HG03442 (cell line): ENCODE measurements around the gene SMIM24.

Experiments used
- ATAC-seq: cut with Tn5 transposase; IDR thresholded peaks from one replicate; pipeline ENCODE4 v1.9.1; 2021; ENCODE audit warnings: mild to moderate bottlenecking, moderate library complexity; ENCODE audit not compliant: unreplicated experiment

Gene SMIM24

GRCh38 chr19:3499738-3500428 is 19.6 kb upstream of the SMIM24 start:
- ATAC-seq, result peak; percentile 10

DNA sequence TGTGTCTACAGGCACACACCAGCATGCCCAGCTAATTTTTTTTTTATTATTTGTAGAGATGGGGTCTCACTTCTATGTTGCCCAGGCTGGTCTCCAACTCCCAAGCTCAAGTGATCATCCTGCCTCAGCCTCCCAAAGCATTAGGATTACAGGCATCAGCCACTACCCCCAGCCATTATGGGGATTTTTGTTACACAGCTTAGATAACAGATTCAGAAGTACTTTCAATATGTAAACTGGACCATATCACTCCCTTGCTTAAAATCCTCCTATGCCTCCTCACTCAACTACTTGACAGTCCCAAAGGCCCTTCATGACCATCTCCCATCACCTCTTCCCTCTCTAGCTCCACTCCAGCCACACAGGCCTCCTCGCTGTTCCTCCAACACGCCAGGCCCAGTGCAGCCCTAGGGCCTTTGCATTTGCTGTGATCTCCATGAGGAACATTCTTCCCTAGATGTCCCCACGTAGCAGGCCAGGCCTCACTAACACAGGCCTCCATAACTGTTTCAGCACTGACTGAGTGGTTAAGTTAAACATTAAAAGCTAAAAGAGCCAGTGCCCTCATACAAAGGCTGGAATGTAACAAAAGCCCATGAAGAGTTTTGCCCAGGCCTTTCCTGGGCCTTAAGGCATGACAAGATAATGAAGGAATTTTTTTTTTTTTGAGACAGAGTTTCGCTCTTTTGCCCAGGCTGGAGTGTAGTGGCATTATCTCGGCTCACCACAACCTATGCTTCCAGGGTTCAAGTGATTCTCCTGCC is 17.6 kb upstream of the SMIM24 start:
- no peak for ATAC-seq

DNA sequence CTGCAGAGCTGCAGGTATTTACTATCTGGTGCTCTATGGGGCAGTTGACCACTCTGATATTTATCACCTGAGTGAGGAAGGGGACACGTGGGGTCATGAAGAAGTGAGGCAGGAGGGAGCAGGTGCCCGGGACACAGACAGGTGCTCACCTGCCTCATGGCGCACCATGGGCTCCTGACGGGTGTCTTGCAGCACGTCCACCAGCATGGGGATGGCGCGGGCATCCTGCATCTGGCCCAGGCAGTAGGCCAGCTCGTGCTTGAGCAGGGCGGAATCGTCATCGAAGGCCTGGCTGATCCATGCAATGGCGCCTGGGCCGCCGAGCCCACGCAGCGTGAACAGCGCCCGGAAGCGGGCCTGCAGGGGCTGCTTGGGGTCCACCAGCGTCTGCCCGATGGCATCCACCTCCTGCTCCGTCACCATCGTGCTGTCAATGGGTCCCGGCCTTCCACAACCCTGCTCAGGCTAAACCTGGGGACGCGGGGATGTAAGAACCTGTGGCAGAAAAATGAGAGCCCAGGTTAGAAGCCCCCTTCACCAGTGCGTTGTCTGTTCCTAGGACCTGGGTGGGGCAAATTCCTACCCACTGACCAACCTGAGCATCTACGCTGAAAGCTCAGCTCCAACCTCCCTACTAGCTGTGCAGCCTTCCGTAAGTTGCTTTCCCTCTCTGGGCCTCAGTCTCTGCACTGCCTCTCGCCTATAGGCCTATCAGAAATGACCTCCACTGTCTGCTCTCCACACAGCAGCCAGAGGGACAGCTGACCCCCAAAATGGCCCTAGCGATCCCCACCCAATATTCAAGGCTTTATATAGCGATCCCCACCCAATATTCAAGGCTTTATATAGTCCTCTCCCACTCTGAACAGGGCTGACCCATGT is 16.3 kb upstream of the SMIM24 start:
- ATAC-seq, result no peak

DNA sequence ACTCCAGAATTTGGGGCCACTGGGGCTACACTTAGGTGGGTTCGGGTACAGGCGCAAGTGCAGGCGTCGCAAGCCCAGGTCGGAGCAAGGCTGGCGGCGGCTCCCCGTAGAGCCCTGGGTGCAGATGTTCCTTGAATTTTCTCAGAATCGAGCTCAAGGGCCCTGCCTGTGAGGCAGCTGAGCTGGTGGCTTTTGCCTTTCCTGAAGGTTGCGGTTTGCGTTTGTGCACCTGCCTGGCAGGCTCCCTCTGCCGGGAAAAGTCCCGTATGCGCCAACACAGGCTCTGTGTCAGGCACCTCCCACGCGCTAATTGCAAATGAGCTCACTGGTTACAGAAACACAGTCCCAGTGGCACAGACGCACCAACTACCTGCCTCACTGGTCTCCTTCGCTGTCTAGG is 14.2 kb upstream of the SMIM24 start:
- ATAC-seq, result no peak

DNA sequence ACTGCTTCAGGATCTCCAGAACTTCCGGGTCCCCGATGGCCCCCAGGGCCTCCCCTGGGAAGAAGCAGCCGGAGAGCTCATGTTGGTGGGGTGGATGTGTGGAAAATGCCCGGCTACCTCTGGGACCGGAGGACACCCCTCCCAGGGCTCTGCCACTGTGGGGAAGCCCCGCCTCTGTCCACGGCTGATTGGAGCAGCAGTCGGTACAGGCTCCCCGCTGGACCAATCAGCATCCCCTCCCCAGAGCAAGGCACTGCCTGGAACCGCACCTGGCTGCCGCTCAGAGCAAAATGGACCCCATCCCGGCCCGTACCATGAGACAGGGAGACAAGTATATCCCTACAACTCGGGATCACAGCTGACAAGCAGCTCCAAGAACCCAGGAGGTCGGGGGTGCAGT is 13.7 kb upstream of the SMIM24 start:
- no peak for ATAC-seq

GRCh38 chr19:3493651-3494050 is 13.3 kb upstream of the SMIM24 start:
- no peak for ATAC-seq

GRCh38 chr19:3492919-3493318 is 12.6 kb upstream of the SMIM24 start:
- no peak for ATAC-seq

DNA sequence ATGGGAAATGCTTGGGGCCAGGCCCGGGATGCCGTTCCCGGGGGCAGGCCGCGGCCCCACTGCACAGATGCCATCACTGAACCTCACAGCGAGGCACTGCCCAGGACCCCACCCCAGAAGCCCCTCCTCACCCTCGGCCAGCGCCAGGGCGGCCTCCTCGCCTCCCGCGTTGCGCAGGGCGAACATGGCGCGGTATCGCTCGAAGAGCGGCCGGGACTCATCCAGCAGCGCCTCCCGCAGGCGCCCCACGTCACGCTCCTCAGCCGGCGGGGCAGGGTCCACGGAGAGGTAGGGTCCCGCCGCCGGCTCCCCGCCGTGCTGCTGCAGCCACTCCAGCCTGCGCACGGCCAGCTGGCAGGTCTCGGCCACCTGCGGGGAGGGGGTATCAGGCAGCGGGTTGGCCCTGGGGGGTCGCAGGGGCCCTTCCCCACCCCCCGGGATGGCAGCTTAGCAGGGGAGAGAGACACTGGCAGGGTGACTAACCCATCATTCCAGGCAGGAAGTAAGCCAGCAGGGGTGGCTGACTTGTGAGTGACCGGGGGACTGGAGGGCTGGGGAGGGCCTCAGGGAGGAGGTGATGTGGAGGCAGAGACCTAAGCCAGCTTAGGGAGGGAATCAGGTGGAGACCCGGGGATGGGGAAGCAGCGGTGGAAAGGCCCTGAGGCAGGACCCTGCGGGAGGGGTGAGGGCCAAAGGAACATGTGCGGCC is 12.0 kb upstream of the SMIM24 start:
- ATAC-seq, result no peak

GRCh38 chr19:3491396-3492119 is 11.2 kb upstream of the SMIM24 start:
- no peak for ATAC-seq

DNA sequence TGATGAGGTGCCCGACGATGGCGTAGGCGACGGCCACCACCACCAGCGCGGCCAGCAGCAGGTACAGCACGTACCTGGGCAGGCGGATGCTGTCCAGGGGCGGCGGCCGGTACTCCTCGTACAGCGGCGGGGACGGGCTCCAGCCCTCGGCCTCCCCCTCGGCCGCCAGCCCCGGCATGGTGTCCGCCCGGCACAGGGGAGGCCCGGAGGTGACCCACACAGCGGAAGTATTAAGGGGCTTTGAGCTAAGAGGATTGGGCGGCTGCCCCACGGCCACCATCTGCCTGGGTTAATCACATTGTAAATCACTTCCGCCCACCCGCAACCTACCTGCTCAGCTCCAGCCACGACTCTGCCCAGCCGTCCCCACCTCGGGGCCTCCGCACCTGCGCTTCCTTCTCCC is 2.9 kb upstream of the SMIM24 start, which contains the start of gene SMIM44:
TSS of gene SMIM44 (minus strand) at position 216 of the 403 bp plus-strand sequence. CDS start at position 178, 38 bp downstream.
- no peak for ATAC-seq

GRCh38 chr19:3482507-3483225 is 2.3 kb upstream of the SMIM24 start:
- no peak for ATAC-seq

GRCh38 chr19:3481241-3482090 is 1.1 kb upstream of the SMIM24 start:
- no peak for ATAC-seq

DNA sequence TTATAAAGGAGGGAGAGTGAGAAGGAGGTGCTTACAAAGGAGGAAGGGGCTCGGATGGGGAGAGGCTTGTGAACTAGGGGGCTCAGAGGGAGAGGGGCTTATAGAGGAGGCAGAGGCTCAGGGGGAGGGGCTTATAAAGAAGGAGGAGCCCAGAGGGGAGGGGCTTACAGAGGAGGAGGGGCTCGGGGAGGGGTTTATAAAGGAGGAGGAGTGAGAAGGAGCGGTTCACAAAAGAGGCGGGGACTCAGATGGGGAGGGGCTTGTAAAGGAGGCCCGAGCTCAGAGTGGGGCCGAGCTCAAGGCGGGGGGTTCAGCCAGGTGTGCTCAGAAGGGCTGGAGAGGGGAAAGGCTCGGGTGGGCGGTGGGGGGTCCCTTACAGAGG is 500 bp downstream of the SMIM24 start:
- no peak for ATAC-seq

DNA sequence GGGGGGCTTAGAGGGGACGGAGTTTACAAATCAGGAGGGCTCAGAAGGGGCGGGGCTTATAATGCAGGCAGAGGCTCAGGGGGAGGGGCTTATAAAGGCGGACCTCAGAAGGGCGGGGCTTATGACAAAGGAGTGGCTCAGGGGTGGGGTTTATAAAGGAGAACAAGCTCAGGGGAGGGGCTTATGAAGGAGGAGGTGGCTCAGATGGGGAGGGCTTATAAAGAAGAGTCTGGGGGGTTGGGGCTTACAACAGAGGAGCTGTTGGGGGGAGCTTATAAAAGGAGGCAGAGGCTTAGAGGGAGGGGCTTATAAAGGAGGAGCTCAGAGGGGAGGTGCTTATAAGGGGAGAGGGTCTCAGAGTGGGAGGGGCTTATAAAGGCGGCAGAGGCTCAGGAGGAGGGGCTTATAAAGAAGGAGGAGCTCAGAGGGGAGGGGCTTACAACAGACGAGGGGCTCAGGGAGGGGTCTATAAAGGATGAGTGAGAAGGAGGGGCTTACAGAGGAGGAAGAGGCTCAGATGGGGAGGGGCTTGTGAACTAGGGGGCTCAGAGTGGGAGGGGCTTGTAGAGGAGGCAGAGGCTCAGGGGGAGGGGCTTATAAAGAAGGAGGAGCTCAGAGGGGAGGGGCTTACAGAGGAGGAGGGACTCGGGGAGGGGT is 1.0 kb downstream of the SMIM24 start:
- ATAC-seq, result no peak

DNA sequence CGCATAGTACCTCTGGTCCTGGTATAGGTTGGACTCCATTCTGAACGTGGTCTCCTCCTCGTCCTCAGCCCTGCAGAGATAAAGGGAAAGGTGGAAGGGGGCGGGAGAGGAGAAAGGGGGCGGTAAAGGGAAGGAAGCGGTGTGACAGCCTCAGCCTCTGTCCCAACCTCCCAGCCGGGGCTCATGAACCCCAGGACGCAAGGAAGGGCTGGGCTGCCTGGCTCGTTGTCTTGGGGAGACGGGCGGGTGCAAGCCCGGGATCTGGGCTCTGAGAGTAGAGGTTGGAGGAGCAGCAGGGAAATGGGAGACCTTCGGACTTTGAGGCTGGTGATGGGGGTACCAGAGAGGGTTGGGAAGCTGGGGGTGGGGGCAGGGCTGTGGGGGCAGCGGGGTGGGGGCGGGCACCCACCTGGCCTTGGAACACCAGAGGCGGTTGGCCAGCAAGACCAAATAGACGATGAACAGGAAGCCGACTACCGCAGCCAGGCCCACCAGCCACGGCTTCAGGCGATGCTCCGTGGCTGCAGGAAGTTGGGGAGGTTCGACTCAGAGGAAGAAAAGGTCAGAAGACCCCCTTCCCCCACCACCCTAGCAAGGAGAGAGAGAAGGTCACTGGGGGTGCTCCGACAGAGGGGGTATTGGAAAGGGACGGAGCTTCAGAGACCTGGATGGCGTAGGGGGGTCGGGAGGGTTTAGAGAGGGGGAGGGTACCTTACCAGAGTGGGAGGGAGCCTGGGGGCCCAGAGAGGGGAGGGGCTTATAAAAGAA is 1.7 kb downstream of the SMIM24 start:
- ATAC-seq, result no peak

GRCh38 chr19:3477951-3478350 is 2.4 kb downstream of the SMIM24 start:
- ATAC-seq, result no peak

- ATAC-seq, result no peak
These were observed 2.8 kb downstream of the SMIM24 start for GRCh38 chr19:3477506-3477905.
